HL-60 (cell line): ENCODE data around the gene TSR2.

Experiments
- DNase-seq, 2 experiments: peaks; one replicate each; pipeline ENCODE4 v3.0.0-alpha.2; 2010 to 2020; ENCODE audit warnings: low read depth in 1 of 2, low spot score in 1 of 2
- H3K27ac ChIP-seq: fragments of 250-450 bp; sonication (Bioruptor Pico); replicated peaks from 2 replicates; pipeline ENCODE4 v1.5.1; 2020; ENCODE audit warnings: mild to moderate bottlenecking, moderate library complexity
- H3K27me3 ChIP-seq: fragments of 250-450 bp; sonication (Bioruptor Pico); 2 replicates; pipeline ENCODE4 v1.5.1; 2021; ENCODE audit warnings: mild to moderate bottlenecking, moderate library complexity; ENCODE audit not compliant: insufficient read depth, poor library complexity, severe bottlenecking
- H3K4me3 ChIP-seq: replicated peaks from 2 replicates; pipeline ENCODE4 v1.5.1; 2011; ENCODE audit warnings: mild to moderate bottlenecking, control low read depth, low read length; ENCODE audit not compliant: insufficient read depth
- GABPA ChIP-seq: IDR thresholded peaks from 2 replicates; pipeline ENCODE4 v1.6.1; 2012; ENCODE audit warnings: low read depth
- POLR2AphosphoS5 ChIP-seq: IDR thresholded peaks from 2 replicates; pipeline ENCODE4 v1.6.1; 2012; ENCODE audit warnings: low read depth
- SPI1 ChIP-seq: IDR thresholded peaks from 2 replicates; pipeline ENCODE4 v1.6.1; 2012; ENCODE audit warnings: low read depth, mild to moderate bottlenecking, borderline replicate concordance
- TF ChIP-seq, protein P1 (sequence below): IDR thresholded peaks from one replicate; pipeline ENCODE4 v1.5.1; 2011; ENCODE audit warnings: low read length, control low read depth, inconsistent platforms; ENCODE audit not compliant: insufficient read depth
- TF ChIP-seq, protein P2 (sequence below): IDR thresholded peaks from 2 replicates; pipeline ENCODE4 v1.6.1; 2012; ENCODE audit warnings: low read depth; ENCODE audit not compliant: insufficient replicate concordance

Gene TSR2

DNA sequence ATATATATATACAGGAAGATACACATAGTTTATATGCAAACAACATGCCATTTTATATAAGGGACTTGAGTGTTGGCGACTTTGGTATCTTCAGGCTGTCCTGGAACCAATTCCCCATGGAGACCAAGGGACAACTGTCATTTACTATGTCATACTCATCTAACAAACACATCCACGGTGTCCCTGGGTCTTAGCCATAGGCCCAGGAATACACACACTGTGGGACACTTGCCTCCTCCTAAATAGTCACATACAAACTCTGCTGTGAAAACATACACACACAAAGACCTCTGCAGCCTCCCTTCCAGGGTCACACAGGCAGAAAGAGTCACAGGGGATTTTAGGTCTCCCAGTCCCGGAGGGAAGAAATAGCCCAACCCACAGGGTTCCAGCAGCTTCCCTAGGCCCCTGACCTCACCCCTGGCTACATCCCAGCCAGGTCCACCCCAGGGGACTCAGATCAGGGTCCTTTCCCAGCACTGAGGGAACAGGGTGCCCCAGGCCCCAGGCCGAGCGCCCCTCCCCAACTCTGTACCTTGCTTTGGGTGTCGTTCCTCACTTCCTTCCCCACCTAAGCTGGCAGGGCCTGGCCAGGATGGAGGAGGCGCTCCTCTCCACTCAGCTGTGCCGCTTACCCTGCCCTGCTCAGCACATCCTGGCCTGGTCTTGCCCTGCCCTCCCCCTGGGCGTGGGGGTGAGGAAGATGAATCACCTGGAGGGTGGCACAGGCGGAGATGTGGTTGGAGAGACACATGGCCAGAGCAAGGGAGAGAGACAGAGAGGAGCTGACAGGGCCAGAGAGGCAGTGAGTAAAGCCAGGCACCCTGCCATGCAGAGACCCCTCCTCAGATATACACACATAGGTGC is 34.0 kb downstream of the TSR2 start:
- Histone ChIP-seq H3K27ac (no peak overlapping the region), H3K4me3 (no peak overlapping the region), H3K27me3 (no peaks in the 10 kb centered on the region)
- no peak for DNase-seq
- TF ChIP-seq GABPA = no peak
- TF ChIP-seq, protein P1, sequence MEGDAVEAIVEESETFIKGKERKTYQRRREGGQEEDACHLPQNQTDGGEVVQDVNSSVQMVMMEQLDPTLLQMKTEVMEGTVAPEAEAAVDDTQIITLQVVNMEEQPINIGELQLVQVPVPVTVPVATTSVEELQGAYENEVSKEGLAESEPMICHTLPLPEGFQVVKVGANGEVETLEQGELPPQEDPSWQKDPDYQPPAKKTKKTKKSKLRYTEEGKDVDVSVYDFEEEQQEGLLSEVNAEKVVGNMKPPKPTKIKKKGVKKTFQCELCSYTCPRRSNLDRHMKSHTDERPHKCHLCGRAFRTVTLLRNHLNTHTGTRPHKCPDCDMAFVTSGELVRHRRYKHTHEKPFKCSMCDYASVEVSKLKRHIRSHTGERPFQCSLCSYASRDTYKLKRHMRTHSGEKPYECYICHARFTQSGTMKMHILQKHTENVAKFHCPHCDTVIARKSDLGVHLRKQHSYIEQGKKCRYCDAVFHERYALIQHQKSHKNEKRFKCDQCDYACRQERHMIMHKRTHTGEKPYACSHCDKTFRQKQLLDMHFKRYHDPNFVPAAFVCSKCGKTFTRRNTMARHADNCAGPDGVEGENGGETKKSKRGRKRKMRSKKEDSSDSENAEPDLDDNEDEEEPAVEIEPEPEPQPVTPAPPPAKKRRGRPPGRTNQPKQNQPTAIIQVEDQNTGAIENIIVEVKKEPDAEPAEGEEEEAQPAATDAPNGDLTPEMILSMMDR = no peak
- no peak for TF ChIP-seq SPI1
- TF ChIP-seq, protein P2, sequence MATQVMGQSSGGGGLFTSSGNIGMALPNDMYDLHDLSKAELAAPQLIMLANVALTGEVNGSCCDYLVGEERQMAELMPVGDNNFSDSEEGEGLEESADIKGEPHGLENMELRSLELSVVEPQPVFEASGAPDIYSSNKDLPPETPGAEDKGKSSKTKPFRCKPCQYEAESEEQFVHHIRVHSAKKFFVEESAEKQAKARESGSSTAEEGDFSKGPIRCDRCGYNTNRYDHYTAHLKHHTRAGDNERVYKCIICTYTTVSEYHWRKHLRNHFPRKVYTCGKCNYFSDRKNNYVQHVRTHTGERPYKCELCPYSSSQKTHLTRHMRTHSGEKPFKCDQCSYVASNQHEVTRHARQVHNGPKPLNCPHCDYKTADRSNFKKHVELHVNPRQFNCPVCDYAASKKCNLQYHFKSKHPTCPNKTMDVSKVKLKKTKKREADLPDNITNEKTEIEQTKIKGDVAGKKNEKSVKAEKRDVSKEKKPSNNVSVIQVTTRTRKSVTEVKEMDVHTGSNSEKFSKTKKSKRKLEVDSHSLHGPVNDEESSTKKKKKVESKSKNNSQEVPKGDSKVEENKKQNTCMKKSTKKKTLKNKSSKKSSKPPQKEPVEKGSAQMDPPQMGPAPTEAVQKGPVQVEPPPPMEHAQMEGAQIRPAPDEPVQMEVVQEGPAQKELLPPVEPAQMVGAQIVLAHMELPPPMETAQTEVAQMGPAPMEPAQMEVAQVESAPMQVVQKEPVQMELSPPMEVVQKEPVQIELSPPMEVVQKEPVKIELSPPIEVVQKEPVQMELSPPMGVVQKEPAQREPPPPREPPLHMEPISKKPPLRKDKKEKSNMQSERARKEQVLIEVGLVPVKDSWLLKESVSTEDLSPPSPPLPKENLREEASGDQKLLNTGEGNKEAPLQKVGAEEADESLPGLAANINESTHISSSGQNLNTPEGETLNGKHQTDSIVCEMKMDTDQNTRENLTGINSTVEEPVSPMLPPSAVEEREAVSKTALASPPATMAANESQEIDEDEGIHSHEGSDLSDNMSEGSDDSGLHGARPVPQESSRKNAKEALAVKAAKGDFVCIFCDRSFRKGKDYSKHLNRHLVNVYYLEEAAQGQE = no peak
- no peak for TF ChIP-seq POLR2AphosphoS5

DNA sequence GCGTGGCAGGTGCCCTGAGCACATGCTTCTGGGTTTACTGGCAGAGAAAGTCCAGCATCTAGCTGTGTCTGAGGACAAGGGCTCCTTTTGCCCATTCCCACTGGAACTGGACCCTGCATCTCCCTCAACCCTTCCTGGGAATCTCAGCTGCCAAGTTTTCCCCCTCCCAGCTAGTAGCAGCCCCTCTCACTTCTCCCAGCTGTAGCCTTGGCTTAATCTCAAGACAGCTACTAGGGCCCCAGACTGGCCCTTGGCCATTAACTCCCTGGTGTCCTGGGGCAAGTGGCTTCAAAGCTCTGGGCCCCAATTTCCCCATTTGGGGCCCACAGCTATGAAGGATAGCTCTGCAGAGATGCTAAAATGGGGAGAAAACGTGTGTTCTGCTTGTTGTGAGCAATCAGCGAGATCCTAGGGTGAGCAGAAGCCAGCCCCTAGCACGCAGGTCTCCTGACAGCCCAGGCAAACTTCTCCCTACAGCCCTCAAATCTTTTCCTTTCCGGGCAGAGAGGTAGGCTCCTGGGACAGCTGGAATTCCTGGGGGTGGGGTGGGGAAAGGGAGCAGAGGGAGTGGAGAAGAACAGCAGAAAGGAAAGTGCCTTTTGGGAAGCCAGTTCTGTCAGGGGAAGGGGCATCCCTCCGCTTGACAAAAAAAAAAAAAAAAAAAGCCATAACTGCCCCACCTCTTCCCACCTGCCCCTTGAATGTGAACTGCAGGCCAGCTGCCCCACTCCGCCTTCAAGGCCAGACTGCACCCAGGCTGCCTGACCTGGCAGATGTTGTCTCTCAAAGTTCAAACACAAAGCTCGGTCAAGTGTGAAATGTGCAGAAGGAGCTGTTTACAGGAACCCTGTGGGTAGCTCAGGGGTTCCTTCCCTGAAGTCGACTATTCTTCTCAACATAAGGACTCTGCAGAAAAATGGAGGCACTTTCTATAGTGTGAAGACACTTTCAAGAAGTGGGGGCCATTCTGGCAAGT is 39.2 kb downstream of the TSR2 start:
- no peak overlapping the region for H3K27ac ChIP-seq
- no peak for DNase-seq
- no peak overlapping the region for H3K4me3 ChIP-seq
- no peaks in the 10 kb centered on the region for H3K27me3 ChIP-seq
- TF ChIP-seq, protein P2 = no peak
- TF ChIP-seq, protein P1 = no peak
- TF ChIP-seq SPI1 = no peak

DNA sequence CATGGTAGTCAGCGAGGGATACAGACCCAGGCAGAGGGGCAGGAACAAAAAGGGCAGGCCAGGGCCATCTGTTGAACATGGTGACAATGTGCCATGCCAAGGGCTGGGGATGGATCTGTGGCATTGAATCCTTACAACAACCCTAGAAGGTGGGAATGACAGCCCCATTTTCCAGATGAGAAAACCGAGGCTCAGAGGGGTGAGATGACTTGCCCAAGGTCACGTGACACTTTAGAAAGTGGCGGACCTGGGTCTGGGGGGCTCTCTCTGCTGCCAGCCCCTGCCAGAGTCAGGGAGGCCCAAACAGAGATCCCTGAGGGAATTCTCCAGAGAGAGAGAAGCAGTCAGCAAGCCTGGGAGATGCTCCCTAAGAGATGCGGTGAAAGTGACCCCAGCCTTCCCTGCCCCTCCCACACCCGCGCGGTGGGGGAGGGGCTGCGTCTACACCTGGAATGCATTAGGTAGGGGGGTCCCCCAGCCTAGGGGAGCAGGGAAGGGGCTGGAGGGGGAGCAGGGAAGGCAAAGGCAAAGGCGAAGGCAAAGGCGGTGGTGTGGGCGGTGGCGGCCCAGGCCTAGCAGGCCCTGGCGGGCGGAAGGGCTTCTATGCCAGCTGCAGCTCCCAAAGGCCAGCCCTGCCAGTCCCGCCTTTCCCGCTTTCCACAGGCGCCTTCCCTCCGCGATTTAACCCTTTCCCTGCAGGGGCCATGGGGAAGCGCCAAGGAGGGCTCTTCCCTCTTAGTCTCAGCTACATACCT is 42.8 kb downstream of the TSR2 start:
- TF ChIP-seq, protein P2 = no peak
- TF ChIP-seq, protein P1 = no peak
- TF ChIP-seq GABPA (no peak), SPI1 (no peak), POLR2AphosphoS5 (no peak)
- Histone ChIP-seq H3K27ac (no peak overlapping the region), H3K4me3 (no peak overlapping the region), H3K27me3 (no peaks in the 10 kb centered on the region)
- no peak for DNase-seq
